OCI-LY1 (cell line): ENCODE measurements around the gene NANP.

Experiments used
- H2AFZ ChIP-seq: fragments of 200-600 bp; sonication (generic), shearing (Covaris generic); 2 replicates; pipeline ENCODE4 v1.6.0; 2014; ENCODE audit warnings: antibody characterized with exemption, mild to moderate bottlenecking, low read length
- H3F3A ChIP-seq: fragments of 200-600 bp; sonication (generic), shearing (Covaris generic); 2 replicates; pipeline ENCODE4 v1.6.0; 2014; ENCODE audit warnings: mild to moderate bottlenecking, antibody characterized with exemption, low read length, moderate library complexity; ENCODE audit not compliant: insufficient read depth
- H3K27ac ChIP-seq: fragments of 200-600 bp; sonication (generic); 2 replicates; pipeline ENCODE4 v1.5.1; 2014; ENCODE audit warnings: low read length, mixed run types, mild to moderate bottlenecking, low read depth; ENCODE audit not compliant: poor library complexity, severe bottlenecking
- H3K27me3 ChIP-seq: fragments of 200-600 bp; sonication (generic); 2 replicates; pipeline ENCODE4 v1.6.0; 2014; ENCODE audit warnings: antibody characterized with exemption, mild to moderate bottlenecking, low read length, moderate library complexity; ENCODE audit not compliant: insufficient read depth
- H3K36me3 ChIP-seq: fragments of 200-600 bp; sonication (generic); 2 replicates; pipeline ENCODE4 v1.6.1; 2014; ENCODE audit warnings: mild to moderate bottlenecking, antibody characterized with exemption, low read length, moderate library complexity, mixed read lengths; ENCODE audit not compliant: insufficient read depth
- H3K4me1 ChIP-seq: fragments of 200-600 bp; sonication (generic); 2 replicates; pipeline ENCODE4 v1.5.1; 2014; ENCODE audit warnings: mild to moderate bottlenecking, low read length, moderate library complexity; ENCODE audit not compliant: insufficient read depth, severe bottlenecking
- H3K4me2 ChIP-seq: fragments of 200-600 bp; sonication (generic), shearing (Covaris generic); 2 replicates; pipeline ENCODE4 v1.6.1; 2014; ENCODE audit warnings: low read length
- H3K4me3 ChIP-seq: fragments of 200-600 bp; sonication (generic); 2 replicates; pipeline ENCODE4 v1.5.1; 2014; ENCODE audit warnings: low read length, low read depth, mild to moderate bottlenecking, mixed read lengths; ENCODE audit not compliant: poor library complexity, severe bottlenecking
- H3K79me2 ChIP-seq: fragments of 200-600 bp; shearing (Covaris generic); 2 replicates; pipeline ENCODE4 v1.6.1; 2016; ENCODE audit warnings: mixed run types, low read length, mixed read lengths; ENCODE audit not compliant: insufficient read depth
- H3K9ac ChIP-seq: fragments of 200-600 bp; sonication (generic), shearing (Covaris generic); 2 replicates; pipeline ENCODE4 v1.6.1; 2014; ENCODE audit warnings: mild to moderate bottlenecking, low read length, mixed read lengths
- H3K9me2 ChIP-seq: fragments of 200-600 bp; sonication (generic), shearing (Covaris generic); 2 replicates; pipeline ENCODE4 v1.6.1; 2014; ENCODE audit warnings: low read depth, mild to moderate bottlenecking, low read length, mixed read lengths
- H3K9me3 ChIP-seq: fragments of 200-600 bp; shearing (Covaris generic); 2 replicates; pipeline ENCODE4 v1.6.1; 2014; ENCODE audit warnings: low read length, mixed read lengths
- H4K20me1 ChIP-seq: fragments of 200-600 bp; sonication (generic), shearing (Covaris generic); 2 replicates; pipeline ENCODE4 v1.6.0; 2016; ENCODE audit warnings: mild to moderate bottlenecking, low read length; ENCODE audit not compliant: insufficient read depth
- EZH2 ChIP-seq: fragments of 200-600 bp; sonication (generic), shearing (Covaris generic); IDR thresholded peaks from 2 replicates; pipeline ENCODE4 v1.8.0; 2017; ENCODE audit warnings: borderline replicate concordance, mixed run types, mild to moderate bottlenecking, antibody characterized with exemption, low read length, moderate library complexity, mixed read lengths
- TF ChIP-seq, protein P1 (sequence below): fragments of 200-600 bp; sonication (generic), shearing (Covaris generic); IDR thresholded peaks from 2 replicates; pipeline ENCODE4 v1.5.1; 2017; ENCODE audit warnings: mild to moderate bottlenecking, antibody characterized with exemption, low read length, moderate library complexity, mixed read lengths

Gene NANP

DNA sequence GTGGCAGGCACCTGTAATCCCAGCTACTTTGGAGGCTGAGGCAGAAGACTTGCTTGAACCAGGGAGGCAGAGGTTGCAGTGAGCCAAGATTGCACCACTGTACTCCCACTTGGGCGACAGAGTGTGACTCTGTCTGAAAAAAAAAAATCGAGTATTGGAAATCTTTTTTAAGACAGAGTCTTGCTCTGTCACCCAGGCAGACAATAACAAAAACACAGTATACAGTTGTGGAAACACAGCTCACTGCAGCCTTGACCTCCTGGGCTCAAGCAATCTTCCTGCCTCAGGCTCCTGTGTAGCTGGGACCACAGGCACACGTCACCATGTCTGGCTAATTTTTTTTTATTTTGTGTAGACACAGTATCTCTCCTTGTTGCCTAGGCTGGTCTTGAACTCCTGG, 15.0 kb downstream of the NANP start:
- H3K79me2 ChIP-seq = no peaks in the 10 kb centered on the region

GRCh38 chr20:25606094-25606695, 17.6 kb downstream of the NANP start:
- Histone ChIP-seq H3K4me3 (no peak overlapping the region), H3K4me1 (no peaks in the 10 kb centered on the region), H3K36me3 (no peaks in the 10 kb centered on the region), H3K27ac (no peak overlapping the region), H3K4me2 (no peak overlapping the region), H3K9me3 (no peaks in the 10 kb centered on the region), H3K27me3 (no peaks in the 10 kb centered on the region), H3F3A (no peaks in the 10 kb centered on the region), H3K9ac (no peak overlapping the region), H3K79me2 (no peaks in the 10 kb centered on the region), H2AFZ (no peak overlapping the region), H4K20me1 (no peaks in the 10 kb centered on the region), H3K9me2 (no peaks in the 10 kb centered on the region)
- TF ChIP-seq, protein P1, sequence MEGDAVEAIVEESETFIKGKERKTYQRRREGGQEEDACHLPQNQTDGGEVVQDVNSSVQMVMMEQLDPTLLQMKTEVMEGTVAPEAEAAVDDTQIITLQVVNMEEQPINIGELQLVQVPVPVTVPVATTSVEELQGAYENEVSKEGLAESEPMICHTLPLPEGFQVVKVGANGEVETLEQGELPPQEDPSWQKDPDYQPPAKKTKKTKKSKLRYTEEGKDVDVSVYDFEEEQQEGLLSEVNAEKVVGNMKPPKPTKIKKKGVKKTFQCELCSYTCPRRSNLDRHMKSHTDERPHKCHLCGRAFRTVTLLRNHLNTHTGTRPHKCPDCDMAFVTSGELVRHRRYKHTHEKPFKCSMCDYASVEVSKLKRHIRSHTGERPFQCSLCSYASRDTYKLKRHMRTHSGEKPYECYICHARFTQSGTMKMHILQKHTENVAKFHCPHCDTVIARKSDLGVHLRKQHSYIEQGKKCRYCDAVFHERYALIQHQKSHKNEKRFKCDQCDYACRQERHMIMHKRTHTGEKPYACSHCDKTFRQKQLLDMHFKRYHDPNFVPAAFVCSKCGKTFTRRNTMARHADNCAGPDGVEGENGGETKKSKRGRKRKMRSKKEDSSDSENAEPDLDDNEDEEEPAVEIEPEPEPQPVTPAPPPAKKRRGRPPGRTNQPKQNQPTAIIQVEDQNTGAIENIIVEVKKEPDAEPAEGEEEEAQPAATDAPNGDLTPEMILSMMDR = no peak

More for the DNA sequence above, 15.0 kb downstream of the NANP start:
- no peaks in the 10 kb centered on the region for H3K4me1 ChIP-seq
- H3K27me3 ChIP-seq = no peaks in the 10 kb centered on the region
- no peak overlapping the region for H2AFZ ChIP-seq
- H4K20me1 ChIP-seq = no peaks in the 10 kb centered on the region
- H3K27ac ChIP-seq = no peak overlapping the region
- H3K4me3 ChIP-seq = no peak overlapping the region
- TF ChIP-seq EZH2 = no peak
- TF ChIP-seq, protein P1 = no peak
- no peaks in the 10 kb centered on the region for H3F3A ChIP-seq
- no peak overlapping the region for H3K4me2 ChIP-seq
- H3K9me2 ChIP-seq = no peaks in the 10 kb centered on the region
- no peaks in the 10 kb centered on the region for H3K36me3 ChIP-seq
- no peak overlapping the region for H3K9ac ChIP-seq
- no peaks in the 10 kb centered on the region for H3K9me3 ChIP-seq

DNA sequence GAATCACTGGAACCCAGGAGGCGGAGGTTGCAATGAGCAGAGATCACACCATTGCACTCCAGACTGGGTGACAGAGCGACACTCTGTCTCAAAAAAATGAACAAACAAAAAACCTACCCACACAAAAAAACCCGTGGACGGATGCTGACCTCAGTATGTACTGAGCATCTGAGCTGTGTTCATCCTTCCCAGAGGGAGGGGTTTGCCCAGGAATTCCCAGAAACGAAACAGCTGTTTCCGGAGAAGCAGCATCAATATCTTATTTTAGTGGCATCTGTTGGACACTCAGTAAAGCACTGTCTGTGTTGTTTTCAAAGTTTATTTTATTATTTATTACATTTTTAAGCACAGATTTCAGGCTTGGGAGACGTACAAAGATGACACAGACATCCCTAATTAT, 18.7 kb downstream of the NANP start:
- Histone ChIP-seq H3K36me3 (no peaks in the 10 kb centered on the region), H3K4me1 (no peaks in the 10 kb centered on the region), H3K4me3 (no peak overlapping the region), H4K20me1 (no peaks in the 10 kb centered on the region), H3F3A (no peaks in the 10 kb centered on the region), H3K9ac (no peak overlapping the region), H3K27me3 (no peaks in the 10 kb centered on the region), H3K79me2 (no peaks in the 10 kb centered on the region), H3K9me3 (no peaks in the 10 kb centered on the region), H3K27ac (no peak overlapping the region), H3K4me2 (no peak overlapping the region), H3K9me2 (no peaks in the 10 kb centered on the region), H2AFZ (no peak overlapping the region)
- TF ChIP-seq EZH2 = no peak
- TF ChIP-seq, protein P1 = no peak
